PC-3 (cell line): ENCODE data around the gene TRPT1. TPM values are rescaled to one million over a fixed set of nuclear protein-coding genes. Genes with fewer than 3 reads are reported as not detected.

Experiments used
- ATAC-seq: fragments of 200-7000 bp; cut with Tn5 transposase; 2 replicates; pipeline ENCODE4 v1.9.1; 2020; ENCODE audit warnings: mild to moderate bottlenecking, moderate library complexity
- BruUV-seq: library from RNA; stranded (reverse); fragments of 400-500 nt; replicated peaks from 2 replicates; lab custom pipeline; 2021; lab: Mats Ljungman, UMichigan
- CTCF ChIA-PET: fragments of 300-600 bp; sonication (Branson Sonifier 250); formaldehyde crosslinking; loops from one replicate; lab custom pipeline; 2022; ENCODE audit warnings: antibody characterized with exemption; lab: Charles Lee
- POLR2A ChIA-PET: fragments of 300-600 bp; sonication (Branson Sonifier 250); formaldehyde crosslinking; loops from one replicate; lab custom pipeline; 2022; ENCODE audit warnings: antibody characterized with exemption; ENCODE audit not compliant: unreplicated experiment; lab: Charles Lee
- DNase-seq: peaks from one replicate; pipeline ENCODE4 v3.0.0-alpha.2; 2015
- H2AFZ ChIP-seq: fragments of 300-600 bp; sonication (generic); 2 replicates; pipeline ENCODE4 v1.6.0; 2016; ENCODE audit warnings: antibody characterized with exemption, low read length
- H3F3A ChIP-seq: fragments of 300-600 bp; sonication (generic); one replicate; pipeline ENCODE4 v1.6.0; 2017; ENCODE audit warnings: antibody characterized with exemption, low read length, control low read depth, mild to moderate bottlenecking; ENCODE audit not compliant: unreplicated experiment
- H3K27ac ChIP-seq: fragments of 300-600 bp; sonication (generic); 2 replicates; pipeline ENCODE4 v1.5.1; 2016; ENCODE audit warnings: mild to moderate bottlenecking, low read length
- H3K27me3 ChIP-seq: fragments of 300-600 bp; sonication (generic); 2 replicates; pipeline ENCODE4 v1.6.1; 2016; ENCODE audit warnings: low read length, mixed read lengths
- H3K36me3 ChIP-seq: fragments of 300-600 bp; sonication (generic); 2 replicates; pipeline ENCODE4 v1.6.1; 2016; ENCODE audit warnings: low read depth, mixed run types, low read length, mixed read lengths
- H3K4me1 ChIP-seq: fragments of 300-600 bp; sonication (generic); 2 replicates; pipeline ENCODE4 v1.5.1; 2016; ENCODE audit warnings: low read length; ENCODE audit not compliant: insufficient read depth
- H3K4me2 ChIP-seq: fragments of 300-600 bp; sonication (generic); 2 replicates; pipeline ENCODE4 v1.6.0; 2016; ENCODE audit warnings: low read length
- H3K4me3 ChIP-seq: fragments of 300-600 bp; sonication (generic); 2 replicates; pipeline ENCODE4 v1.5.1; 2016; ENCODE audit warnings: mild to moderate bottlenecking, low read length, mixed read lengths
- H3K79me2 ChIP-seq: fragments of 300-600 bp; sonication (generic); 2 replicates; pipeline ENCODE4 v1.6.1; 2017; ENCODE audit warnings: low read length, mixed read lengths
- H3K9ac ChIP-seq: fragments of 300-600 bp; sonication (generic); 2 replicates; pipeline ENCODE4 v1.6.0; 2016; ENCODE audit warnings: mild to moderate bottlenecking, low read length
- H3K9me2 ChIP-seq: fragments of 300-600 bp; sonication (generic); replicated peaks from 2 replicates; pipeline ENCODE4 v1.6.1; 2016; ENCODE audit warnings: mixed run types, low read length, mixed read lengths
- H3K9me3 ChIP-seq: fragments of 300-600 bp; sonication (generic); 2 replicates; pipeline ENCODE4 v1.6.1; 2016; ENCODE audit warnings: low read length, mixed read lengths
- H4K20me1 ChIP-seq: fragments of 300-600 bp; sonication (generic); 2 replicates; pipeline ENCODE4 v1.6.1; 2016; ENCODE audit warnings: low read length, mixed read lengths
- EZH2 ChIP-seq: fragments of 300-600 bp; sonication (generic); IDR thresholded peaks from one replicate; pipeline ENCODE4 v1.6.1; 2017; ENCODE audit warnings: antibody characterized with exemption, mild to moderate bottlenecking, low read length; ENCODE audit not compliant: unreplicated experiment
- EZH2phosphoT487 ChIP-seq: fragments of 300-600 bp; sonication (generic); IDR thresholded peaks from 2 replicates; pipeline ENCODE4 v1.6.1; 2018; ENCODE audit warnings: mild to moderate bottlenecking, antibody characterized with exemption, low read length, borderline replicate concordance
- intact Hi-C: fragments of 100-400 bp; cut with micrococcal nuclease; formaldehyde crosslinking; loops from 2 replicates; pipeline ENCODE4 v1.9.0; 2023
- total RNA-seq: library from RNA; depleted of rRNA; stranded (reverse); fragments of >200 nt; gene quantifications from 2 replicates; pipeline ENCODE4 v1.2.3, GENCODE V29; 2014
- TF ChIP-seq, protein P1 (sequence below): fragments of 300-600 bp; sonication (generic); conservative IDR thresholded peaks from 2 replicates; pipeline ENCODE4 v1.5.1; 2017; ENCODE audit warnings: antibody characterized with exemption, low read depth, mild to moderate bottlenecking, low read length

The TRPT1 gene
- total RNA-seq, 1 experiment from 2014 or later: 57.7 TPM

DNA sequence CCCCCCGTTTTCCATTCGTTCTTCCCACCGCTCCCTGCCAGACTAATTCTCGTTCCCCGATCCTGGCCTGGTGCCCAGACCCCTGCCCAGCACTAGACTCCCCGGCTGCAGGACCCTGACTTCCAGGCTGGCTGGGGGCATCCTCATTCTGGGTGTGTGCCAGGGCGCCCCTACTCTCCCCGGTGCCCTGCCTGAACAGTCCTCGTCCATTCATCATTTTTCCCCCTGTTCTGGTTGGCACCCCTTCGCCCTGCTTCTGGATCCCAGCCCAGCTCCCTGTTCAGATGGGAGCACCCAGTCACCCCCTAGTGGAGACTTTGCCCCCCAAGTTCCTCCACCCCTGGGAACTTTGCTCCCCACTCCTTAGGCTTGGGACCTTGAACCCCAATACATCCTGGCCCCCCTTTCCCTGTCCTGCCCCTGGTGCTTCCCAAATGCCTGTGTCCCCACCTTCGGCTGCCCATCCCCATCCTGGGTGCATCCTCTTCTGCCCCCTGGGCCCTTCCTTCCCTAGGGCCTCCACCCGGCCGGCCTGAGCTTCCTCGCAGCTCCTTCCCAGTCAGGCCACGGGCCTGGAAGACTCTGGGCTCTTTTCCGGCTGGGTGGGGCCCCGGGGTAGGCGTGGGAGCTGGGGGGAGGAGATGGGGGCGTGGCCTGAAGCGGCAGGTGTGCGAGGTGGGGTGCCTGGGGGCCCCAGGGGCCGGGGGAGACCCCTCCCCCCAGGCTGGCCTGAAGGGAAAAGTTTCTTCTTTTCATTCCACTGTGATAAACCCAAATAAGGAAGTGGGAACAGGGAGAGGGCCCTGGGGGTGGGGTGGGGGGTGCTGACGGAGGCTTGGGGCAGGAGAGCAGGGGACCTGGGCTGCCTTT, 26.3 kb upstream of the TRPT1 start:
- H2AFZ ChIP-seq: peak overlapping the region; percentile 68
- ChIA-PET POLR2A (interaction anchor here (0.6 to 0.7 kb wide), 2 partner anchors 43 to 63 kb away, joined by 3 to 4 read pairs; no protein-coding TSS in a partner anchor), CTCF (interaction anchor here (0.6 to 1.3 kb wide), 12 partner anchors 8 to 103 kb away, joined by 3 to 11 read pairs (median 4); partner anchors contain the start of genes FKBP2 and GPR137)
- TF ChIP-seq EZH2: no peak
- TF ChIP-seq, protein P1, sequence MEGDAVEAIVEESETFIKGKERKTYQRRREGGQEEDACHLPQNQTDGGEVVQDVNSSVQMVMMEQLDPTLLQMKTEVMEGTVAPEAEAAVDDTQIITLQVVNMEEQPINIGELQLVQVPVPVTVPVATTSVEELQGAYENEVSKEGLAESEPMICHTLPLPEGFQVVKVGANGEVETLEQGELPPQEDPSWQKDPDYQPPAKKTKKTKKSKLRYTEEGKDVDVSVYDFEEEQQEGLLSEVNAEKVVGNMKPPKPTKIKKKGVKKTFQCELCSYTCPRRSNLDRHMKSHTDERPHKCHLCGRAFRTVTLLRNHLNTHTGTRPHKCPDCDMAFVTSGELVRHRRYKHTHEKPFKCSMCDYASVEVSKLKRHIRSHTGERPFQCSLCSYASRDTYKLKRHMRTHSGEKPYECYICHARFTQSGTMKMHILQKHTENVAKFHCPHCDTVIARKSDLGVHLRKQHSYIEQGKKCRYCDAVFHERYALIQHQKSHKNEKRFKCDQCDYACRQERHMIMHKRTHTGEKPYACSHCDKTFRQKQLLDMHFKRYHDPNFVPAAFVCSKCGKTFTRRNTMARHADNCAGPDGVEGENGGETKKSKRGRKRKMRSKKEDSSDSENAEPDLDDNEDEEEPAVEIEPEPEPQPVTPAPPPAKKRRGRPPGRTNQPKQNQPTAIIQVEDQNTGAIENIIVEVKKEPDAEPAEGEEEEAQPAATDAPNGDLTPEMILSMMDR: peak; percentile 64
- TF ChIP-seq EZH2phosphoT487: no peak
- H3K4me2 ChIP-seq: peak overlapping the region; percentile 98
- intact Hi-C loops: no loop called here
- peaks cover 25% of the 10 kb centered on the region for H3K79me2 ChIP-seq
- peaks cover 21% of the 10 kb centered on the region for H3K36me3 ChIP-seq
- no peaks in the 10 kb centered on the region for H3K27me3 ChIP-seq
- no peaks in the 10 kb centered on the region for H3F3A ChIP-seq
- peaks cover 31% of the 10 kb centered on the region for H3K4me1 ChIP-seq
- H3K4me3 ChIP-seq: peak overlapping the region; percentile 85
- H3K9me2 ChIP-seq: no peaks in the 10 kb centered on the region
- DNase-seq (peak; percentile 77), ATAC-seq (peak; percentile 45)
- H3K27ac ChIP-seq: no peak overlapping the region
- BruUV-seq: TSS peak; percentile 4
- H3K9ac ChIP-seq: peak overlapping the region; percentile 79
- H4K20me1 ChIP-seq: no peaks in the 10 kb centered on the region; the same call in 1 of the 2 replicates
- H3K9me3 ChIP-seq: no peaks in the 10 kb centered on the region

DNA sequence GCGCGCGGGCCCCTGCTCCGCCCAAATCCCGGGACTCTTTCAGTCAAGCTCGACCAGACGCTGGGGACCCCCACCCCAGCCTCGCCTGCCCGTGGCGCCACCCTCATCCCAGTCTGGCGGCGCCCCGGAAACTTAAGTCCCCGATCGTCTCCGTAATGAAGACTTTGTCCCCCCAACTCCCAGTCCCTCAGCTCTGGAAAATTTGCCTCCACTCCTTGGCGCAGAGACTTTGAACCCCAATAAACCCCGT, 25.7 kb upstream of the TRPT1 start:
- no peaks in the 10 kb centered on the region; the same call in 1 of the 2 replicates for H4K20me1 ChIP-seq
- CTCF ChIA-PET: interaction anchor here (0.6 to 1.3 kb wide), 6 partner anchors 9 to 103 kb away, joined by 3 to 11 read pairs (median 6); no protein-coding TSS in a partner anchor
- H3K4me3 ChIP-seq: peak overlapping the region; percentile 85
- intact Hi-C loops: loop anchor here (1.0 kb wide), 1 partner anchor 47 kb away; no protein-coding TSS in a partner anchor
- H3K27me3 ChIP-seq: no peaks in the 10 kb centered on the region
- H3K4me1 ChIP-seq: peaks cover 35% of the 10 kb centered on the region
- H3K79me2 ChIP-seq: peaks cover 25% of the 10 kb centered on the region
- TF ChIP-seq EZH2phosphoT487: no peak
- no peak for TF ChIP-seq EZH2
- TF ChIP-seq, protein P1: no peak
- POLR2A ChIA-PET: interaction anchor here (0.7 kb wide), 1 partner anchor 44 kb away, joined by 4 read pairs; no protein-coding TSS in a partner anchor
- H3K9me2 ChIP-seq: no peaks in the 10 kb centered on the region
- H3K36me3 ChIP-seq: peaks cover 20% of the 10 kb centered on the region
- DNase-seq (no peak), ATAC-seq (no peak)
- H3K27ac ChIP-seq: no peak overlapping the region
- peak overlapping the region; percentile 68 for H2AFZ ChIP-seq
- BruUV-seq: no TSS peak
- no peaks in the 10 kb centered on the region for H3F3A ChIP-seq
- no peaks in the 10 kb centered on the region for H3K9me3 ChIP-seq
- peak overlapping the region; percentile 98 for H3K4me2 ChIP-seq
- H3K9ac ChIP-seq: peak overlapping the region; percentile 79
